DMS53 (cell line): ENCODE results near the gene ANP32E.
A peak's percentile ranks its signal among the peaks of the same experiment; 100 is the strongest.
"Not testable (repeated sequence)": the region's sequence is repeated elsewhere in the genome, so short reads cannot be mapped to it uniquely, and the experiment has no call there.

Experiments
- DNase-seq: peaks from one replicate; lab custom pipeline; 2025; lab: John Stamatoyannopoulos, UW

ANP32E gene

GRCh38 chr1:150213170-150214098, 22.5 kb downstream of the ANP32E start:
- DNase-seq, result peak; percentile 99

- no peak for DNase-seq
These were observed 23.8 kb downstream of the ANP32E start for GRCh38 chr1:150212070-150212469.

- no peak for DNase-seq
These were observed 25.2 kb downstream of the ANP32E start for GRCh38 chr1:150210706-150211105.

GRCh38 chr1:150210091-150210490, 25.8 kb downstream of the ANP32E start:
- no peak for DNase-seq

- not testable (repeated sequence) for DNase-seq
These were observed 27.5 kb downstream of the ANP32E start for GRCh38 chr1:150208460-150208859.

- DNase-seq, result peak; percentile 14
These were observed 28.5 kb downstream of the ANP32E start for GRCh38 chr1:150207281-150207971.

- DNase-seq, result no peak
These were observed 39.5 kb downstream of the ANP32E start for GRCh38 chr1:150196417-150196816.

GRCh38 chr1:150194381-150195031, 41.4 kb downstream of the ANP32E start:
- no peak for DNase-seq

- no peak for DNase-seq
These were observed 43.9 kb downstream of the ANP32E start for GRCh38 chr1:150192012-150192411.

- no peak for DNase-seq
These were observed 48.4 kb downstream of the ANP32E start for GRCh38 chr1:150187560-150187931.

GRCh38 chr1:150186789-150187559, 48.9 kb downstream of the ANP32E start:
- DNase-seq, result peak; percentile 79

GRCh38 chr1:150186438-150186788, 49.5 kb downstream of the ANP32E start:
- not testable (repeated sequence) for DNase-seq

GRCh38 chr1:150185481-150185880, 50.4 kb downstream of the ANP32E start:
- no peak for DNase-seq

GRCh38 chr1:150183061-150183460, 52.9 kb downstream of the ANP32E start:
- DNase-seq, result no peak

- DNase-seq, result no peak
These were observed 53.7 kb downstream of the ANP32E start for GRCh38 chr1:150182247-150182646.

- no peak for DNase-seq
These were observed 55.4 kb downstream of the ANP32E start for GRCh38 chr1:150180474-150180873.

GRCh38 chr1:150179867-150180266, 56.0 kb downstream of the ANP32E start:
- no peak for DNase-seq

GRCh38 chr1:150178548-150178947, 57.4 kb downstream of the ANP32E start:
- no peak for DNase-seq

GRCh38 chr1:150176593-150176992, 59.3 kb downstream of the ANP32E start:
- DNase-seq, result no peak

GRCh38 chr1:150173141-150173585, 62.7 kb downstream of the ANP32E start:
- no peak for DNase-seq

- DNase-seq, result no peak
These were observed 64.1 kb downstream of the ANP32E start for GRCh38 chr1:150171801-150172200.
